GM12865 (cell line): ENCODE results near the gene CASKIN2.

Experiments
- DNase-seq: peaks from one replicate; pipeline ENCODE4 v3.0.0; 2010; ENCODE audit warnings: low read depth
- H3K4me3 ChIP-seq: 2 replicates; pipeline ENCODE4 v1.5.1; 2011; ENCODE audit warnings: mild to moderate bottlenecking, low read depth, low read length, control low read depth
- CTCF ChIP-seq: IDR thresholded peaks from 2 replicates; pipeline ENCODE4 v1.5.1; 2011; ENCODE audit warnings: low read length, control low read depth, low read depth, inconsistent platforms; ENCODE audit not compliant: insufficient read depth; ENCODE audit errors: missing control alignments

CASKIN2 gene

GRCh38 chr17:75504347-75505151 is 10.8 kb downstream of the CASKIN2 start:
- TF ChIP-seq CTCF = peak; percentile 77
- no peak overlapping the region for H3K4me3 ChIP-seq
- peak; percentile 57 for DNase-seq

- no peak for TF ChIP-seq CTCF
- no peak for DNase-seq
- H3K4me3 ChIP-seq = no peak overlapping the region
Observed at GRCh38 chr17:75503976-75504346, 11.4 kb downstream of the CASKIN2 start.

- no peak for DNase-seq
- no peak overlapping the region for H3K4me3 ChIP-seq
- TF ChIP-seq CTCF = no peak
Observed at GRCh38 chr17:75503337-75503950, 11.9 kb downstream of the CASKIN2 start.

GRCh38 chr17:75502721-75503329 is 12.5 kb downstream of the CASKIN2 start:
- no peak for TF ChIP-seq CTCF
- DNase-seq = no peak
- H3K4me3 ChIP-seq = no peak overlapping the region

GRCh38 chr17:75502072-75502720 is 13.1 kb downstream of the CASKIN2 start:
- no peak overlapping the region for H3K4me3 ChIP-seq
- no peak for TF ChIP-seq CTCF
- no peak for DNase-seq

GRCh38 chr17:75501378-75502071 is 13.8 kb downstream of the CASKIN2 start:
- no peak overlapping the region for H3K4me3 ChIP-seq
- DNase-seq = no peak
- no peak for TF ChIP-seq CTCF
